GM19239 (cell line): ENCODE data around the gene MET.
"Not testable (repeated sequence)": the region's sequence is repeated elsewhere in the genome, so short reads cannot be mapped to it uniquely, and the experiment has no call there.

Experiments used
- DNase-seq: peaks from one replicate; pipeline ENCODE4 v3.0.0; 2011; ENCODE audit warnings: low spot score; ENCODE audit not compliant: insufficient read length
- FAIRE-seq: peaks from 2 replicates; lab custom pipeline; 2011; peaks lifted over from hg19 to GRCh38; lab: Jason Lieb, UNC

MET gene

GRCh38 chr7:116723959-116724529 is 52.0 kb downstream of the MET start:
- not testable (repeated sequence) for FAIRE-seq, DNase-seq

- no peak for FAIRE-seq
- DNase-seq, result no peak
Observed at GRCh38 chr7:116724560-116725231, 52.7 kb downstream of the MET start.

- FAIRE-seq, result no peak
- DNase-seq, result no peak
Observed at GRCh38 chr7:116726149-116726548, 54.2 kb downstream of the MET start.

GRCh38 chr7:116726713-116727431 is 54.9 kb downstream of the MET start:
- FAIRE-seq (no peak), DNase-seq (no peak)

GRCh38 chr7:116727432-116728009 is 55.5 kb downstream of the MET start:
- DNase-seq, result no peak
- no peak for FAIRE-seq

GRCh38 chr7:116728413-116728812 is 56.4 kb downstream of the MET start:
- DNase-seq, result no peak
- FAIRE-seq, result no peak

GRCh38 chr7:116730097-116731022 is 58.4 kb downstream of the MET start:
- no peak for DNase-seq
- no peak for FAIRE-seq

- FAIRE-seq, result no peak
Observed at GRCh38 chr7:116731023-116731395, 59.0 kb downstream of the MET start.

GRCh38 chr7:116731445-116732335 is 59.7 kb downstream of the MET start:
- FAIRE-seq, result no peak

More at GRCh38 chr7:116731023-116731395, 59.0 kb downstream of the MET start:
- DNase-seq, result no peak

GRCh38 chr7:116732788-116733694 is 61.0 kb downstream of the MET start:
- no peak for DNase-seq
- FAIRE-seq, result no peak

More at GRCh38 chr7:116731445-116732335, 59.7 kb downstream of the MET start:
- DNase-seq, result no peak

GRCh38 chr7:116733924-116734580 is 62.1 kb downstream of the MET start:
- no peak for FAIRE-seq
- DNase-seq, result no peak

GRCh38 chr7:116734710-116735109 is 62.7 kb downstream of the MET start:
- FAIRE-seq (no peak), DNase-seq (no peak)

- DNase-seq (no peak), FAIRE-seq (no peak)
Observed at GRCh38 chr7:116736927-116737715, 65.1 kb downstream of the MET start.

- DNase-seq (no peak), FAIRE-seq (no peak)
Observed at GRCh38 chr7:116738378-116738777, 66.4 kb downstream of the MET start.

- DNase-seq, result no peak
- FAIRE-seq, result no peak
Observed at GRCh38 chr7:116739307-116739706, 67.3 kb downstream of the MET start.

GRCh38 chr7:116740231-116740630 is 68.2 kb downstream of the MET start:
- no peak for DNase-seq
- FAIRE-seq, result no peak
